ENCODE data around the gene EP400. TPM values are rescaled to one million over a fixed set of nuclear protein-coding genes. Genes with fewer than 3 reads are reported as not detected.

EP400 gene
- total RNA-seq, 1 experiment from 2014 or later: 61.7 TPM

DNA sequence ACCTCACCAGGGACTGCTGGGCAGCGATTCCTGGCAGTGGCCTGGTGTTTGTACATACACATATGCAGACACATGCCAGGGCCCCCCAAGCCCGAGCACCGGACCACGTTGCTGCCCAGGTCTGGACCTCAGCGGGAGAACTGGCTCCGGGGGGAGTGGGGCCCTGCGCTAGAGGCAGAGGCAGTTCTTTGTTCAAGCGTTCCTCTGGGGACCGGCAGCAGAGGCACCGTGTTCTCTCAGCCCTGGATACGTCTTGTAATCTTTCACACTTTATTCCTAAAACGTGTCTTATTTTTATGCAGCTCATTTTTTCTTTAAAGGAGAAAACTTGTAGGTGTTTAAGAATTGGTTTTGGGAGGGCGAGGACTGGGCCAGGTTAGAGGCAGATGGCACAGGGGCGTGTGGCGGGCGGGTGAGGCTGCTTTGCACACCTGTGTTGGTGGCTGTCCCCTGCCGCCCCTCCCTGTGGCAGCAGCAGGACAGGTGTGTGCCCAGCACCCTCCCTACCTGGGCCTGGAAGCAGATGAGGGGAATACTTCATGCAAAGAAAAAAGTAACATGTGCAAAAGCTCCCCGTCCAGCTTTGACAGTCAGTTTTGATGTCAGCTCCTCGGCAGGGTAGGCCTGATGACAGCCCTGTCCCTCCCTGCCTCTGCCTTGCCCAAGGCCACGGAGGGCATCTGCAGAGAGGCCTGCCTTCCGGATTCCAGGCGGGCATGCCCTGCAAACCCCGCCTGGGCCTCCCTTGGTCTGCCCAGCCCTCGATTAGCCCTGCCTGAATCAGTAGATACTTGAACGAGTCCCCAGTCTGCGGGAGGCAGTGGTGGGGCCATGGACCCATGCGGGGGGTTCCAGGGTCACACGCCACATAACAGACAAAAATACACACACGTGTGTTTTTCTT, 27.6 kb upstream of the EP400 start:
- H2BK5ac ChIP-seq (ENCODE audit: insufficient read length, low read length): no peak overlapping the region
- no peak for DNase-seq
- Mint-ChIP-seq H3K4me1 (no peaks in the 10 kb centered on the region), H3K9me3 (peaks cover 2 to 6% of the 10 kb centered on the region in 2 experiments; a peak in 2 of 5 replicates), H3K27me3 (ENCODE audit: low read depth) (no peaks in the 10 kb centered on the region; the same call in 1 of the 2 replicates), H3K36me3 (ENCODE audit: insufficient read depth in 1 of 3, low read depth in 3 of 3) (peaks cover 6 to 32% (median 24%) of the 10 kb centered on the region in 3 experiments), H3K4me3 (no peak overlapping the region), H3K27ac (peak overlapping the region in 1 of 3 experiments; percentile 58; a peak in 1 of 7 replicates)
- no peak overlapping the region for H2AK5ac ChIP-seq (ENCODE audit: insufficient read length, low read length)
- no peaks in the 10 kb centered on the region for H3K27me3 ChIP-seq (ENCODE audit: insufficient read depth, low read length)
- H2BK15ac ChIP-seq (ENCODE audit: low read depth, low read length): no peak overlapping the region
- H3K79me2 ChIP-seq (ENCODE audit: insufficient read depth, low read length): no peaks in the 10 kb centered on the region
- H2BK120ac ChIP-seq (ENCODE audit: low read depth, low read length, poor library complexity, severe bottlenecking): no peak overlapping the region
- no peak overlapping the region for H2BK20ac ChIP-seq (ENCODE audit: low read depth, low read length, poor library complexity, severe bottlenecking)
- no peak overlapping the region for H3K9ac ChIP-seq (ENCODE audit: extremely low read depth, insufficient read length, low read length)
- no peak overlapping the region for H3K23ac ChIP-seq (ENCODE audit: insufficient read length, low read depth, low read length)
- H3T11ph ChIP-seq (ENCODE audit: low read length): no peak overlapping the region
- no peak overlapping the region for H3K4ac ChIP-seq (ENCODE audit: low read depth, low read length)
- no peak overlapping the region for H4K91ac ChIP-seq (ENCODE audit: insufficient read length, low read depth, low read length)
- H4K5ac ChIP-seq (ENCODE audit: insufficient read length, low read depth, low read length): no peak overlapping the region
- no peak overlapping the region for H3K18ac ChIP-seq (ENCODE audit: insufficient read length, low read depth, low read length)
- H2BK12ac ChIP-seq (ENCODE audit: insufficient read length, low read depth, low read length): no peak overlapping the region
- no peak overlapping the region for H3K14ac ChIP-seq (ENCODE audit: insufficient read depth, low read length)
- H3K4me2 ChIP-seq (ENCODE audit: insufficient read depth, insufficient read length, low read length): no peak overlapping the region
- H3K4me1 ChIP-seq (ENCODE audit: insufficient read depth, low read length): no peaks in the 10 kb centered on the region
- no peaks in the 10 kb centered on the region for H3K9me3 ChIP-seq (ENCODE audit: control insufficient read depth, low read depth, low read length)
- H3K27ac ChIP-seq (ENCODE audit: insufficient read length, low read depth, low read length): no peak overlapping the region
- H3K56ac ChIP-seq (ENCODE audit: insufficient read length, low read depth, low read length): no peak overlapping the region
- no peaks in the 10 kb centered on the region for H3K23me2 ChIP-seq (ENCODE audit: insufficient read length, low read depth, low read length, poor library complexity, severe bottlenecking)
- H2AFZ ChIP-seq (ENCODE audit: low read length): no peak overlapping the region
- no peaks in the 10 kb centered on the region for H3K79me1 ChIP-seq (ENCODE audit: insufficient read depth, low read depth, low read length, poor library complexity, severe bottlenecking)
- TF ChIP-seq CTCF (conservative IDR thresholded peaks at IDR 0.05): no peak
- H4K8ac ChIP-seq (replicated peaks; ENCODE audit: insufficient read length, low read depth, low read length): no peak overlapping the region
- H4K20me1 ChIP-seq (ENCODE audit: control insufficient read depth, insufficient read depth, insufficient read length): no peaks in the 10 kb centered on the region
- no CpG with 5 or more reads among the region's 29 CpGs for WGBS (ENCODE audit: extremely low coverage, insufficient read length, low lambda C conversion rate)
